Hepatocyte (in vitro differentiated cells): Measurements from ENCODE around the gene TRIM7. TPM values are rescaled to one million over a fixed set of nuclear protein-coding genes. Genes with fewer than 3 reads are reported as not detected.

ENCODE experiments used
- DNase-seq: peaks from one replicate; pipeline ENCODE4 v3.0.0-alpha.2; 2016; ENCODE audit warnings: low spot score
- H2AFZ ChIP-seq: fragments of 200-600 bp; sonication (generic); 2 replicates; pipeline ENCODE4 v1.6.0; 2016; ENCODE audit warnings: antibody characterized with exemption, mild to moderate bottlenecking
- H3K27ac ChIP-seq: fragments of 200-600 bp; sonication (generic); 2 replicates; pipeline ENCODE4 v1.5.1; 2016; ENCODE audit warnings: mild to moderate bottlenecking
- H3K27me3 ChIP-seq: fragments of 200-600 bp; sonication (generic); 2 replicates; pipeline ENCODE4 v1.6.1; 2016
- H3K36me3 ChIP-seq: fragments of 200-600 bp; sonication (generic); replicated peaks from 2 replicates; pipeline ENCODE4 v1.5.1; 2016; ENCODE audit warnings: low read depth; ENCODE audit not compliant: insufficient read depth
- H3K4me1 ChIP-seq: fragments of 200-600 bp; sonication (generic); 2 replicates; pipeline ENCODE4 v1.5.1; 2016; ENCODE audit warnings: mild to moderate bottlenecking, moderate library complexity; ENCODE audit not compliant: insufficient read depth
- H3K4me2 ChIP-seq: fragments of 200-600 bp; sonication (generic); 2 replicates; pipeline ENCODE4 v1.6.0; 2016
- H3K4me3 ChIP-seq: fragments of 200-600 bp; sonication (generic); 2 replicates; pipeline ENCODE4 v1.5.1; 2016; ENCODE audit warnings: mild to moderate bottlenecking
- H3K79me2 ChIP-seq: fragments of 200-600 bp; sonication (generic); 2 replicates; pipeline ENCODE4 v1.6.0; 2017; ENCODE audit warnings: mild to moderate bottlenecking
- H3K9me2 ChIP-seq: fragments of 200-600 bp; sonication (generic); replicated peaks from 2 replicates; pipeline ENCODE4 v1.6.0; 2017; ENCODE audit warnings: mild to moderate bottlenecking; ENCODE audit not compliant: insufficient read depth
- H3K9me3 ChIP-seq: fragments of 200-600 bp; sonication (generic); 2 replicates; pipeline ENCODE4 v1.5.1; 2016; ENCODE audit warnings: low read depth, mild to moderate bottlenecking
- H4K20me1 ChIP-seq: fragments of 200-600 bp; sonication (generic); 2 replicates; pipeline ENCODE4 v1.6.0; 2016; ENCODE audit warnings: mild to moderate bottlenecking; ENCODE audit not compliant: insufficient read depth, poor library complexity, severe bottlenecking
- EZH2 ChIP-seq: fragments of 200-600 bp; sonication (generic); IDR thresholded peaks from 2 replicates; pipeline ENCODE4 v1.6.1; 2016; ENCODE audit warnings: antibody characterized with exemption, mild to moderate bottlenecking, borderline replicate concordance
- EZH2phosphoT487 ChIP-seq: fragments of 200-600 bp; sonication (generic); IDR thresholded peaks from one replicate; pipeline ENCODE4 v1.6.1; 2018; ENCODE audit warnings: antibody characterized with exemption, mild to moderate bottlenecking, low read depth, moderate library complexity; ENCODE audit not compliant: unreplicated experiment, severe bottlenecking
- WGBS: methylation state at CpG from one replicate; pipeline ENCODE4 v1.1.6; 2016; ENCODE audit warnings: low lambda C conversion rate; ENCODE audit errors: missing lambda C conversion rate; 5-methylcytosine and 5-hydroxymethylcytosine counted together
- polyA plus RNA-seq: library from polyadenylated mRNA; unstranded; fragments of >200 nt; fragmentation: Nextera tagmentation; extraction: Ambion mirVana; gene quantifications from 2 replicates; pipeline ENCODE4 v1.2.1, GENCODE V29; 2016
- total RNA-seq: library from RNA; depleted of rRNA; stranded (reverse); fragments of >200 nt; gene quantifications from 2 replicates; pipeline ENCODE4 v1.2.3, GENCODE V29; 2014
- TF ChIP-seq, protein P1 (sequence below): fragments of 200-600 bp; sonication (generic); IDR thresholded peaks from 2 replicates; pipeline ENCODE4 v1.5.1; 2016; ENCODE audit warnings: antibody characterized with exemption, mild to moderate bottlenecking; ENCODE audit not compliant: poor library complexity

TRIM7 gene
- total and polyA plus RNA-seq, 2 experiments from 2014 or later: 0.35 TPM; not detected in 1

DNA sequence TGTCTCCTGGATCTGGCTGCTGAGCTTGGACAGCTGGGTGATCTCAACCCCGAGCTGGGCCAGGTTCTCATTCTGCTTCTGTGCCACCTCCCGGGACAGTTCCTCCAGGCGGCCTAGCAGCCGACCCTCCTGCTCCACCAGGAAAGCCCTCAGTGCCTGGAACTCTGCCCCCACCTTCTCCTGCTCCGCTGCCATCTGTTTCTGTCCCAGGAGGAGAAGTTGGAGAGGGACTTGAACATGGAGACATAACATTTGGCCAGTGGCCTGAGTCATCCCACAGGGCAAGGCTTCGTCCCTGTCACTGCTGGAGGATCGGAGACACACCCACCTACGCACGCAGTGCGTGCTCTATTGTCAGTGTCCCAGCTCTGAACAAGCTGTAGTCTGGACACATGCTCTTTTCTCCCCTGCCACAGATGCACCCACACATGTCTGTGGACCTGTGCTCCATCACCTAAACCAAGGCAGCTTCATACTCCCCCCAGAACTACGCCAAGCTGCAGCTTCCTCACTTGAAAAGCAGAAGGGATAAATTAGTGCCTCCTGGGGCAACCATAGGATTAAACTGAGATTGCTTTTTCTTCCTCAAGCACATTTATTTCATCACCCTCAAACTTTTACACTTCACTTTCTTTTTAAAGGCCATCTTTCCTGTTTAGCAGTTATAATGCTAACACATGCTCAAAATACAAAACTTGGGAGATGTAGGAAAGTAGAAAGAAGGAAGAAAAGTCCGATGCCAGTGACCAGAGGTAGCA is 4.9 kb downstream of the TRIM7 start:
- Histone ChIP-seq H3K9me2 (no peaks in the 10 kb centered on the region), H2AFZ (no peak overlapping the region), H3K4me3 (no peak overlapping the region), H3K36me3 (no peaks in the 10 kb centered on the region), H3K27me3 (peaks cover 23% of the 10 kb centered on the region), H3K27ac (no peak overlapping the region), H3K4me1 (peaks cover 9% of the 10 kb centered on the region), H3K79me2 (no peaks in the 10 kb centered on the region), H3K9me3 (no peaks in the 10 kb centered on the region), H4K20me1 (no peaks in the 10 kb centered on the region), H3K4me2 (no peak overlapping the region)
- TF ChIP-seq EZH2phosphoT487 (no peak), EZH2 (no peak)
- TF ChIP-seq, protein P1, sequence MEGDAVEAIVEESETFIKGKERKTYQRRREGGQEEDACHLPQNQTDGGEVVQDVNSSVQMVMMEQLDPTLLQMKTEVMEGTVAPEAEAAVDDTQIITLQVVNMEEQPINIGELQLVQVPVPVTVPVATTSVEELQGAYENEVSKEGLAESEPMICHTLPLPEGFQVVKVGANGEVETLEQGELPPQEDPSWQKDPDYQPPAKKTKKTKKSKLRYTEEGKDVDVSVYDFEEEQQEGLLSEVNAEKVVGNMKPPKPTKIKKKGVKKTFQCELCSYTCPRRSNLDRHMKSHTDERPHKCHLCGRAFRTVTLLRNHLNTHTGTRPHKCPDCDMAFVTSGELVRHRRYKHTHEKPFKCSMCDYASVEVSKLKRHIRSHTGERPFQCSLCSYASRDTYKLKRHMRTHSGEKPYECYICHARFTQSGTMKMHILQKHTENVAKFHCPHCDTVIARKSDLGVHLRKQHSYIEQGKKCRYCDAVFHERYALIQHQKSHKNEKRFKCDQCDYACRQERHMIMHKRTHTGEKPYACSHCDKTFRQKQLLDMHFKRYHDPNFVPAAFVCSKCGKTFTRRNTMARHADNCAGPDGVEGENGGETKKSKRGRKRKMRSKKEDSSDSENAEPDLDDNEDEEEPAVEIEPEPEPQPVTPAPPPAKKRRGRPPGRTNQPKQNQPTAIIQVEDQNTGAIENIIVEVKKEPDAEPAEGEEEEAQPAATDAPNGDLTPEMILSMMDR: no peak
- DNase-seq: no peak
- WGBS: 76% methylated on average over 12 of the region's 12 CpGs

DNA sequence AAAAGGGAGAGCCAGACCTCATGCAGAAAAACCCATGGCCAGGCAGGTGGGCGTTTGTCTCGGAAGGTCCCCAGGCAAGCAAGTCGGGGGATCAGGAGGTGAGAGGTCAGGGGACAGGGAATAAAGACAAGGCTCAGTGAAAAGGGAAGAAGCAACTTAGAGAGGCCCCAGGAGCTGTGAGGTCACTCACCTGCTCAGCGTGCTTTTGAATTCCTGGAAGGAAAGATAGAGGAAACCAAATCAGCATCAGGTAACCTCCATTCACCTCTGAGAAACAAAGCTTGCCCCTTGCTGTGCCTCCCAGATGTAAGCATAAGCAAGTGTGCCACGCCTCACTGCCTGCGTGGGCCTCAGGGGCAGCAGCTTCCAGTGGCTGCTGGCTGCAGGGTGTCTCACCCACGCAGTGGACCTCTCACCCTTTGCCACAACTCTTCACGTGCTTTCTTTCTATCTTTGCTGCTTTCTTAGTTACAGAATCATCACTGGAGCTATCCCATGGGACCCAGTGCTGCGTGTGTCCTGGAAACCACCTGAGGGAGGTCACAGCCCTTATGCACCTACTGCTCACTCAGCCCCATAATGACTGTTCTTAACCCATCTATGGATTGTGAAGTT is 6.0 kb downstream of the TRIM7 start:
- no peaks in the 10 kb centered on the region for H3K36me3 ChIP-seq
- H3K4me3 ChIP-seq: no peak overlapping the region
- H2AFZ ChIP-seq: no peak overlapping the region
- TF ChIP-seq, protein P1: no peak
- TF ChIP-seq EZH2phosphoT487 (no peak), EZH2 (no peak)
- H3K9me2 ChIP-seq: no peaks in the 10 kb centered on the region
- H3K27me3 ChIP-seq: peaks cover 18% of the 10 kb centered on the region
- H3K4me1 ChIP-seq: peaks cover 2% of the 10 kb centered on the region
- 60% methylated on average over 9 of the region's 9 CpGs for WGBS
- no peaks in the 10 kb centered on the region for H3K9me3 ChIP-seq
- DNase-seq: no peak
- no peaks in the 10 kb centered on the region for H4K20me1 ChIP-seq
- H3K79me2 ChIP-seq: no peaks in the 10 kb centered on the region
- no peak overlapping the region for H3K4me2 ChIP-seq
- no peak overlapping the region for H3K27ac ChIP-seq

DNA sequence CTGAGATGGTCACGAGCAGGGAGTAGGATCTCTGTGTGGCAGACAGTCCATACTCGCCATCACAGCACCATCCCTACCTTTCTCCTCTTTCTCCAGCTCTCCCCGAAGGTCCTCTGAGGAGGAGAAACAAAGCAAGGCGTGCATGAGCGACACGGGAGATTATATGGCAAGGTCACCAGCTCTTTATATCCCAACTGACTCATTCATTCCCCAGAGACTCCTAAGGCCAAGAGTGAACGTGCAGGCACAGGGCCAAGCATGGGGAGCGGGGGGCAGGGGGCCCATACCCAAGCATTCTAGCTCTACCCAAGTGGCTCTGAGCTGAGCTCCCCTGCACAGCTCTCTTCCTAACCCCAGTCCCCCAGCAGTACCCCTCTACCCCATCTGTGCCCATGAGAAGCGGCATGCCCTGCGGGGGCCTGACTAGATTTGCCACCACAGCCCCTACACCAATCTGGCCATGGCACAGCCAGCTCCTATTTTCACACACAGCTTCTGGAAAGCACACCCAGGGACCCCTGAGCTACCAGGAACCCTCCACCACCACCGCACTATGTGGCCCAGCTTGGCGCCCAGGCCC is 6.8 kb downstream of the TRIM7 start:
- Histone ChIP-seq H3K27ac (no peak overlapping the region), H3K79me2 (no peaks in the 10 kb centered on the region)
- DNase-seq: no peak

More for the DNA sequence above, 6.8 kb downstream of the TRIM7 start:
- Histone ChIP-seq H3K9me3 (no peaks in the 10 kb centered on the region), H4K20me1 (no peaks in the 10 kb centered on the region), H2AFZ (no peak overlapping the region), H3K4me1 (no peaks in the 10 kb centered on the region), H3K4me3 (no peak overlapping the region), H3K9me2 (no peaks in the 10 kb centered on the region), H3K36me3 (no peaks in the 10 kb centered on the region), H3K4me2 (no peak overlapping the region), H3K27me3 (peaks cover 10% of the 10 kb centered on the region)
- 80% methylated on average over 11 of the region's 12 CpGs for WGBS
- TF ChIP-seq EZH2 (no peak), EZH2phosphoT487 (no peak)
- TF ChIP-seq, protein P1: no peak
